Testis (tissue), 3 donors: ENCODE measurements around the gene SDHC. TPM values are rescaled to one million over a fixed set of nuclear protein-coding genes. Genes with fewer than 3 reads are reported as not detected.

Experiments used
- DNase-seq: peaks from one replicate; pipeline ENCODE4 v3.0.0-alpha.2; 2019
- H3K27ac ChIP-seq, 2 donors: fragments of 200-600 bp; sonication (generic); one replicate each; pipeline ENCODE4 v1.5.1; 2019
- H3K27me3 ChIP-seq: fragments of 200-600 bp; sonication (generic); one replicate; pipeline ENCODE4 v1.5.1; 2019
- H3K36me3 ChIP-seq: fragments of 200-600 bp; sonication (generic); one replicate; pipeline ENCODE4 v1.5.1; 2017; ENCODE audit warnings: low read depth; ENCODE audit errors: missing control alignments
- H3K4me1 ChIP-seq: fragments of 200-600 bp; sonication (generic); one replicate; pipeline ENCODE4 v1.5.1; 2019
- H3K4me3 ChIP-seq, 2 donors: fragments of 200-600 bp; sonication (generic); one replicate each; pipeline ENCODE4 v1.5.1; 2017 to 2019
- H3K9me3 ChIP-seq: fragments of 200-600 bp; sonication (generic); one replicate; pipeline ENCODE4 v1.5.1; 2017
- POLR2A ChIP-seq: fragments of 450-650 bp; IDR thresholded peaks from one replicate; pipeline ENCODE4 v1.6.1; 2017; ENCODE audit warnings: antibody characterized with exemption, mild to moderate bottlenecking, moderate library complexity
- WGBS, 2 donors: methylation state at CpG; one replicate each; pipeline ENCODE4 v1.1.5; 2018; 5-methylcytosine and 5-hydroxymethylcytosine counted together
- intact Hi-C: fragments of 100-400 bp; cut with DNase I; formaldehyde crosslinking; loops from one replicate; pipeline ENCODE4 v1.15.1; 2023; ENCODE audit warnings: low total_unique reads
- polyA plus RNA-seq: library from polyadenylated mRNA; stranded (reverse); fragments of 350-450 nt; fragmentation: Illumina TruSeq; extraction: RNeasy Lipid Tissue Mini Kit (QIAGEN cat#74804); gene quantifications from one replicate; pipeline ENCODE4 v1.2.3, GENCODE V29; 2014; ENCODE audit warnings: low read depth, low replicate concordance; ENCODE audit not compliant: insufficient read depth
- total RNA-seq, 2 donors: library from RNA; depleted of rRNA; stranded (reverse); fragments of >200 nt; gene quantifications; one replicate each; pipeline ENCODE4 v1.2.3, GENCODE V29; 2016
- TF ChIP-seq, protein P1 (sequence below), 3 experiments: fragments of 450-650 bp in 2 of 3; fragments of 200-600 bp in 1 of 3; sonication (generic) in 1 of 3; IDR thresholded peaks; one replicate each; pipeline ENCODE4 v1.5.1; 2016 to 2019; ENCODE audit warnings: antibody characterized with exemption in 3 of 3, mild to moderate bottlenecking in 2 of 3, moderate library complexity in 1 of 3

Gene SDHC
- total and polyA plus RNA-seq, 3 donors from 2014 or later: 55.3 to 188 (median 84.2) TPM

DNA sequence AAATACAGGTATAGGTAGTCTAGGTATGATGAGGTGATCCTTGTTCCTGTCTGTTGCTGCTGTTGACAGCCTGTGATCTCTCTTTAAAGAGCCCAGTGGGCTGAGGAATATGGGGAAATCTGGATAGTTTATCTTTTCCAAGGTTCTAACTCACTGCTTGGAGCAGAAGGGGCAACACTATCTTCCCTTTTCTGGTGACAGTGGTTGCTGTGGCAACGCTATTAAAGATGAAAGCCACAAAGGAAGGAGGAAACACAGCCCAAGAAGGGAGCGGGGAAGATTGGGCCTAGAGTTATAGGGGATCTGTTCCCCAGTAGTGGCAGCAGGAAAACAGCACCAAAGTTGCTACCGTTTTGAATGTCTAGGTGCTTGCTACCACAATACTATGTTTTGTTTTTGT is 46.9 kb upstream of the SDHC start:
- DNase-seq: no peak
- Histone ChIP-seq H3K4me1 (peaks cover 17% of the 10 kb centered on the region), H3K27ac (peak overlapping the region in 1 of 2 donors; percentile 54), H3K36me3 (no peaks in the 10 kb centered on the region), H3K9me3 (no peaks in the 10 kb centered on the region), H3K27me3 (no peaks in the 10 kb centered on the region), H3K4me3 (no peak overlapping the region)
- intact Hi-C loops: no loop called here
- WGBS, 2 donors: 37 to 50% methylated on average over 3 of the region's 3 CpGs
- TF ChIP-seq, protein P1, sequence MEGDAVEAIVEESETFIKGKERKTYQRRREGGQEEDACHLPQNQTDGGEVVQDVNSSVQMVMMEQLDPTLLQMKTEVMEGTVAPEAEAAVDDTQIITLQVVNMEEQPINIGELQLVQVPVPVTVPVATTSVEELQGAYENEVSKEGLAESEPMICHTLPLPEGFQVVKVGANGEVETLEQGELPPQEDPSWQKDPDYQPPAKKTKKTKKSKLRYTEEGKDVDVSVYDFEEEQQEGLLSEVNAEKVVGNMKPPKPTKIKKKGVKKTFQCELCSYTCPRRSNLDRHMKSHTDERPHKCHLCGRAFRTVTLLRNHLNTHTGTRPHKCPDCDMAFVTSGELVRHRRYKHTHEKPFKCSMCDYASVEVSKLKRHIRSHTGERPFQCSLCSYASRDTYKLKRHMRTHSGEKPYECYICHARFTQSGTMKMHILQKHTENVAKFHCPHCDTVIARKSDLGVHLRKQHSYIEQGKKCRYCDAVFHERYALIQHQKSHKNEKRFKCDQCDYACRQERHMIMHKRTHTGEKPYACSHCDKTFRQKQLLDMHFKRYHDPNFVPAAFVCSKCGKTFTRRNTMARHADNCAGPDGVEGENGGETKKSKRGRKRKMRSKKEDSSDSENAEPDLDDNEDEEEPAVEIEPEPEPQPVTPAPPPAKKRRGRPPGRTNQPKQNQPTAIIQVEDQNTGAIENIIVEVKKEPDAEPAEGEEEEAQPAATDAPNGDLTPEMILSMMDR (IDR thresholded peaks at IDR 0.05): no peak
- no peak for TF ChIP-seq POLR2A

DNA sequence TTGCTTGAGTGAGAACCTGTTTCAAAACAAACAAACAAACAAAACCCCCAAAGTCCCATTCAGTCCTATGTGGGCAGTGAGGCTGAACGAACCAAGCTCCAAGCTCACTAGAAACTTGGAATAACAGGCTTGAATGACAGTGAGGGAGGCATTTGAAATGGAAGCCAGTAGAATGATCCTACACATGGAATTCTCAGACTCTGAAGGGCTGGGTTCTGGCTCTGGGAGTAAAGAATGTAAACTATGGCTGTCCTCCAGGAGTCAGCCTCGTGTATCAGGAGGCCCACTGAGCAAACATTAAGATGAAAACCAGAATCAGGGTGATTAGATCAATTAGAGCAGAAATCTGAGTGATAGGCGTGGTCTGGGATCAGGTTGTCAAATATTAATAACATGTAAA is 40.8 kb upstream of the SDHC start:
- no peak for DNase-seq
- H3K4me1 ChIP-seq: no peaks in the 10 kb centered on the region
- intact Hi-C loops: no loop called here
- H3K36me3 ChIP-seq: no peaks in the 10 kb centered on the region
- H3K9me3 ChIP-seq: no peaks in the 10 kb centered on the region
- H3K27ac ChIP-seq: no peak overlapping the region
- H3K27me3 ChIP-seq: no peaks in the 10 kb centered on the region
- 84 to 85% methylated on average over 3 of the region's 3 CpGs for WGBS, 2 donors
- no peak overlapping the region for H3K4me3 ChIP-seq
- TF ChIP-seq, protein P1 (IDR thresholded peaks at IDR 0.05): no peak
- no peak for TF ChIP-seq POLR2A

DNA sequence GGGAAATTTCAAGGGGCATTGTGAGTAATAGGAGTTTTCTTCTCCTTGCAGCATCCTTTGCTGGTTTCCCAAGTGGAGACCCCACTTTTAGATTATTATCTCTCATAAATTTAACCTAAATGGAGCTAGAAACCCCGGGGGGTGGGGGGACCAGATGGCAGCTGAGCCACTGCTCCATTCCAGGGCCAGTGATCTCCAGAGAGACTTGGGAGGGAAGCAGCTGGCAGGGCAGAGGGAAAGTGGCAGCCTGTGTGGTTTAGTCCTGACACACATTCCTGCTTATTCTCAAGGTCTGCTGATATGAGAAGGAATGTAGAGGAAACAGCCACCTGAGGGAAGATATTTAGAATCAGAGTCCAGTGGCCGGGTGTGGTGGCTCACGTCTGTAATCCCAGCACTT is 39.3 kb upstream of the SDHC start:
- H3K27ac ChIP-seq: no peak overlapping the region
- no peaks in the 10 kb centered on the region for H3K4me1 ChIP-seq
- no peak for TF ChIP-seq POLR2A
- TF ChIP-seq, protein P1 (IDR thresholded peaks at IDR 0.05): no peak
- no peak for DNase-seq
- 44 to 57% methylated on average over 3 of the region's 3 CpGs for WGBS, 2 donors
- H3K27me3 ChIP-seq: no peaks in the 10 kb centered on the region
- H3K9me3 ChIP-seq: no peaks in the 10 kb centered on the region
- intact Hi-C loops: no loop called here
- no peak overlapping the region for H3K4me3 ChIP-seq
- no peaks in the 10 kb centered on the region for H3K36me3 ChIP-seq

DNA sequence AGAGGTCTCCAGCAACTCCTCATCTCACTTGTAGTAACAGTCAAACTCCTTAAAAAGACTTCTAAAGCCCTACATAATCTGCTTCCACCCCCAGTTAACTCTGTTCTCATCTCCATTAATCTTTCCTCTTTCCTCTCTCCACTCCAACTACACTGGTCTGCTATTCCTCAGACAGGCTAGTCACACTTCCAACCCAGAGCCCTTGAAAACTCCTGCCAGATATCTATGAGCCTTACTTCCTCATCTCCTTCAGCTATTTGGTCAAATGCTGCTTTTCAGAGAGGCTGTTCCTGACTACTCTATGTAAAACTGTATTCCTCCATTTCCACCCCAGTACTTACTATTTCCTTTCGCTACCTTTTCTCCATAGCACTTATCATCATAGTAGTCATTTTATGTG is 31.2 kb upstream of the SDHC start:
- no peak for TF ChIP-seq POLR2A
- TF ChIP-seq, protein P1 (IDR thresholded peaks at IDR 0.05): no peak
- no peaks in the 10 kb centered on the region for H3K9me3 ChIP-seq
- intact Hi-C loops: no loop called here
- H3K4me3 ChIP-seq: no peak overlapping the region
- WGBS, 2 donors: 94 to 100% methylated on average over 1 of the region's 1 CpG
- DNase-seq: no peak
- no peaks in the 10 kb centered on the region for H3K4me1 ChIP-seq
- no peaks in the 10 kb centered on the region for H3K27me3 ChIP-seq
- no peaks in the 10 kb centered on the region for H3K36me3 ChIP-seq
- no peak overlapping the region for H3K27ac ChIP-seq

DNA sequence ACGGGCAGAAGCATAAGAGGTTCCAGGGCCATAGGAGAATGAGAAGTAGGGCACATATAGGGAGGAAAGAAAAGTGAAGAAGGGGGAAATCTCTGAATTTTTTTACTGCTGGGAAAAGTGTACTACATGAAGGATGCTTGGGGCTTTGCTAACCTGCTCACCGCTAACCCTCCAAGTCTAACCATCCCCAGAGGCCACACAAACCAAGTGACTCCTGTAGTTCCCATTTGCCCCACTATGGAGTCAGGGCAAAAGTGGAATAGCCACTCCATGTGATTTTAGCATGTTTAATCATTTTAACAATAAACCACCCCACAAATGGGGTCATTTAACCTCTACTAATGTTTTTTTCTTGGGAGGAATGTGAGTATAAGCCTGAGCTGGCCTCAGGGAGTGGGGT is 29.1 kb upstream of the SDHC start:
- 89 to 94% methylated on average over 2 of the region's 2 CpGs for WGBS, 2 donors
- H3K36me3 ChIP-seq: no peaks in the 10 kb centered on the region
- intact Hi-C loops: no loop called here
- H3K9me3 ChIP-seq: no peaks in the 10 kb centered on the region
- H3K4me3 ChIP-seq: no peak overlapping the region
- no peak for DNase-seq
- no peaks in the 10 kb centered on the region for H3K4me1 ChIP-seq
- H3K27me3 ChIP-seq: no peaks in the 10 kb centered on the region
- TF ChIP-seq, protein P1 (IDR thresholded peaks at IDR 0.05): no peak
- TF ChIP-seq POLR2A: no peak
- H3K27ac ChIP-seq: no peak overlapping the region
